ENCODE results near the gene MTHFR. TPM values are rescaled to one million over a fixed set of nuclear protein-coding genes. Genes with fewer than 3 reads are reported as not detected.

Gene MTHFR
- polyA plus RNA-seq, 1 donor from 2014 or later, result 21.2 TPM

- Histone ChIP-seq H3K9me2 (ENCODE audit: insufficient read depth, low read length) (no peaks in the 10 kb centered on the region), H3K9me3 (ENCODE audit: low read length) (no peaks in the 10 kb centered on the region), H3F3A (ENCODE audit: insufficient read depth, low read length, poor library complexity, severe bottlenecking) (no peaks in the 10 kb centered on the region), H3K36me3 (ENCODE audit: insufficient read depth, low read length) (no peaks in the 10 kb centered on the region), H3K4me3 (ENCODE audit: low read length) (no peak within 1 kb of the TSS), H2AFZ (ENCODE audit: low read depth, low read length) (no peak within 1 kb of the TSS), H4K20me1 (ENCODE audit: insufficient read depth) (no peaks in the 10 kb centered on the region), H3K9ac (ENCODE audit: low read length) (no peak within 1 kb of the TSS), H3K79me2 (replicated peaks; ENCODE audit: insufficient read depth, low read length) (no peaks in the 10 kb centered on the region), H3K4me2 (ENCODE audit: low read length) (no peak within 1 kb of the TSS), H3K27me3 (ENCODE audit: insufficient read depth, low read depth, low read length) (no peaks in the 10 kb centered on the region), H3K27ac (ENCODE audit: low read length) (no peak within 1 kb of the TSS)
- TF ChIP-seq CTCF (IDR thresholded peaks at IDR 0.05; ENCODE audit: poor library complexity, severe bottlenecking), result no peak
- TF ChIP-seq TAF1 (IDR thresholded peaks at IDR 0.05; ENCODE audit: low read depth), result no peak
These were observed 43.8 kb downstream of the MTHFR start, which contains the start of gene C1orf167 for GRCh38 chr1:11761988-11762406. Gene C1orf167, plus strand, starts transcription at chr1:11762193. Its CDS starts 2,208 bp downstream, at chr1:11764401.

DNA sequence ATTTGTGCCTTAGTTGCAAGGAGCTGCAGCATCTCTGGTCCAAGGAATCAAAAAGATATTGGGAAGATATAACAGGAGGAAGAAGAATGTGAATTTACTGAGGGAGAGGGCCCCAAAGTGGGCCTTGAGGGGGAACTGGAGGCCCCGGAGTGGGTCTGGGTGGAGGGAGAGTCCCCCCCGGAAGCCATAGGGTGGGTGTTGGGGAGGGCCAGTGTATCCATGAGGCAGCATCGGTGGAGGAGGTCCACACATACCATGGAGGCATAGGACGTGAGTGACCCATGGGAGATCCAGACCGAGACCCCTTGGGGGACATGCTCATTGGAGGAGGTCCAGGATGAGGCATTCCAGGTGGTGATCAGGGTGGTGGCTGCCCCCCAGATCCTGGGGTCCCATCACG, 44.5 kb downstream of the MTHFR start:
- Histone ChIP-seq H3K27ac (ENCODE audit: low read length) (no peak overlapping the region), H3K9me3 (ENCODE audit: low read length) (no peaks in the 10 kb centered on the region), H3K4me3 (ENCODE audit: low read length) (no peak overlapping the region), H3K9me2 (ENCODE audit: insufficient read depth, low read length) (no peaks in the 10 kb centered on the region), H3K27me3 (ENCODE audit: insufficient read depth, low read depth, low read length) (no peaks in the 10 kb centered on the region), H3K79me2 (replicated peaks; ENCODE audit: insufficient read depth, low read length) (no peaks in the 10 kb centered on the region), H3K36me3 (ENCODE audit: insufficient read depth, low read length) (no peaks in the 10 kb centered on the region), H3K4me2 (ENCODE audit: low read length) (no peak overlapping the region), H2AFZ (ENCODE audit: low read depth, low read length) (no peak overlapping the region), H3K9ac (ENCODE audit: low read length) (no peak overlapping the region), H3F3A (ENCODE audit: insufficient read depth, low read length, poor library complexity, severe bottlenecking) (no peaks in the 10 kb centered on the region), H4K20me1 (ENCODE audit: insufficient read depth) (no peaks in the 10 kb centered on the region)
- no peak for TF ChIP-seq TAF1 (IDR thresholded peaks at IDR 0.05; ENCODE audit: low read depth)
- no peak for TF ChIP-seq EP300 (conservative IDR thresholded peaks at IDR 0.05; ENCODE audit: poor library complexity, severe bottlenecking)
- TF ChIP-seq, protein P1, sequence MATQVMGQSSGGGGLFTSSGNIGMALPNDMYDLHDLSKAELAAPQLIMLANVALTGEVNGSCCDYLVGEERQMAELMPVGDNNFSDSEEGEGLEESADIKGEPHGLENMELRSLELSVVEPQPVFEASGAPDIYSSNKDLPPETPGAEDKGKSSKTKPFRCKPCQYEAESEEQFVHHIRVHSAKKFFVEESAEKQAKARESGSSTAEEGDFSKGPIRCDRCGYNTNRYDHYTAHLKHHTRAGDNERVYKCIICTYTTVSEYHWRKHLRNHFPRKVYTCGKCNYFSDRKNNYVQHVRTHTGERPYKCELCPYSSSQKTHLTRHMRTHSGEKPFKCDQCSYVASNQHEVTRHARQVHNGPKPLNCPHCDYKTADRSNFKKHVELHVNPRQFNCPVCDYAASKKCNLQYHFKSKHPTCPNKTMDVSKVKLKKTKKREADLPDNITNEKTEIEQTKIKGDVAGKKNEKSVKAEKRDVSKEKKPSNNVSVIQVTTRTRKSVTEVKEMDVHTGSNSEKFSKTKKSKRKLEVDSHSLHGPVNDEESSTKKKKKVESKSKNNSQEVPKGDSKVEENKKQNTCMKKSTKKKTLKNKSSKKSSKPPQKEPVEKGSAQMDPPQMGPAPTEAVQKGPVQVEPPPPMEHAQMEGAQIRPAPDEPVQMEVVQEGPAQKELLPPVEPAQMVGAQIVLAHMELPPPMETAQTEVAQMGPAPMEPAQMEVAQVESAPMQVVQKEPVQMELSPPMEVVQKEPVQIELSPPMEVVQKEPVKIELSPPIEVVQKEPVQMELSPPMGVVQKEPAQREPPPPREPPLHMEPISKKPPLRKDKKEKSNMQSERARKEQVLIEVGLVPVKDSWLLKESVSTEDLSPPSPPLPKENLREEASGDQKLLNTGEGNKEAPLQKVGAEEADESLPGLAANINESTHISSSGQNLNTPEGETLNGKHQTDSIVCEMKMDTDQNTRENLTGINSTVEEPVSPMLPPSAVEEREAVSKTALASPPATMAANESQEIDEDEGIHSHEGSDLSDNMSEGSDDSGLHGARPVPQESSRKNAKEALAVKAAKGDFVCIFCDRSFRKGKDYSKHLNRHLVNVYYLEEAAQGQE (IDR thresholded peaks at IDR 0.05; ENCODE audit: borderline replicate concordance), result no peak
- no peak for TF ChIP-seq MXI1 (conservative IDR thresholded peaks at IDR 0.05; ENCODE audit: poor library complexity, severe bottlenecking)
- no peak for TF ChIP-seq SMC3 (conservative IDR thresholded peaks at IDR 0.05; ENCODE audit: poor library complexity)
- no peak for TF ChIP-seq RAD21 (conservative IDR thresholded peaks at IDR 0.05)
- TF ChIP-seq POLR2AphosphoS5 (IDR thresholded peaks at IDR 0.05), result no peak
- TF ChIP-seq EZH2 (IDR thresholded peaks at IDR 0.05; ENCODE audit: borderline replicate concordance, insufficient read depth, low read length, poor library complexity, severe bottlenecking), result no peak
- TF ChIP-seq CTCF (IDR thresholded peaks at IDR 0.05; ENCODE audit: poor library complexity, severe bottlenecking), result no peak

Data from neural cell (in vitro differentiated cells).